ENCODE measurements around the gene OR7D4. TPM values are rescaled to one million over a fixed set of nuclear protein-coding genes. Genes with fewer than 3 reads are reported as not detected.

The OR7D4 gene
- total RNA-seq, 2 donors from 2014 or later, result not detected

DNA sequence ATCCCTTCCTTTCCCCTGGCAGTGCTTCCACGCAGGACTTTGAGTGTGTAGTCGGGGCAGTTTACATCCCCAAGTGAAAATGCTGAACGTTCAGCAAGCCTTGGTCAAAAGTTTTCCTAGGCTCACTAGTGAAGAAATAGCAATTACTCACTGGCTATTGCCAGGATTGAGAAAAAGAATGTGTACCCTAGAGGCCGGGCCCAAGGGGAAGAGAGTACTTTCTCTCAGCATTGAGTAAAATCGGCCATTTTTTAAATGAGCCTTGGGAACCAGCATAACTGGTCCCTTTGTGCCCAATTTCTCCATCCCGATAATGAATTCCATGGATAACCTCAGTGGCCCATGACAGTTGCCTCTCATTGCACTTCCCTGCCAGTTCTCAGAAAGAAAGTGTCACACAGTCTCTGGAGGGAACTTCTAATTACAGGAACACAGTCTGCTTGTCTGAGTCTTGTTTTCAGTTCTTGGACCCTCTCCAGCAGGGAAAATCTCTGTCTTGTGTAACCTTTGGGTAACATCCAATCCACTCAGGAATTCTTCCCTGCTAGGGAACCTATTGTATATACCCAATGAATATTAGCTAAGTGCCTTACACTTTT, 47.9 kb downstream of the OR7D4 start:
- DNase-seq, result no peak

DNA sequence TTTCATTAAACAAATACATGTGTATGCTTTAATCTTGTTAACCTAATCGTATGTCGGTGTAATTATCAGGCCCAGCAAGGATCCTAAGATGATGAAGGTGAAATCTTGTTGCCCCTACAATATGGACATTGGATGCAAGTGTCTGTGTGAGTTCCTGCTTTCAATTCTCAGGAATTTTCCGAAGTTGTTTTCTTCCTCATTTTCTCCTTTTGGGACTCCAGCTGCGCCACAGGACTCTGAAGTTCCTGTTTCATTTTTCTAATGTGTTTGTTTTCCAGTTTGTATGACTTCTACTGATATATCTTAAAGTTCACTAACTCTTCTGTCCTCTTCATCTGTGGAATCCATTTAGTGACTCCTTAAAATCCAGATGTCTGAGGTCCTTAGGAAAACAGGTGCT, 52.5 kb downstream of the OR7D4 start:
- Mint-ChIP-seq H3K9me3 (peaks cover 16% of the 10 kb centered on the region), H3K4me3 (no peak overlapping the region), H3K4me1 (no peaks in the 10 kb centered on the region), H3K36me3 (ENCODE audit: low read depth) (peaks cover 39% of the 10 kb centered on the region), H3K27me3 (ENCODE audit: insufficient read depth) (no peaks in the 10 kb centered on the region), H3K27ac (no peak overlapping the region)
- no peak overlapping the region for H3K27ac ChIP-seq (ENCODE audit: low read depth, low read length)
- WGBS, 2 experiments (ENCODE audit: insufficient coverage in 1 of 2, insufficient read length in 1 of 2), result 90 to 100% methylated on average over 2 to 4 of the region's 4 CpGs
- peaks cover 32% of the 10 kb centered on the region for H3K9me3 ChIP-seq (ENCODE audit: control insufficient read depth, low read length)
- no peak overlapping the region for H3K9ac ChIP-seq (ENCODE audit: extremely low read depth, low read length, poor library complexity, severe bottlenecking)
- no peaks in the 10 kb centered on the region for H3K4me1 ChIP-seq (ENCODE audit: control insufficient read depth, insufficient read depth, low read length)
- no peak overlapping the region for H3K4me3 ChIP-seq (ENCODE audit: low read length)
- peaks cover 28% of the 10 kb centered on the region for H3K36me3 ChIP-seq (ENCODE audit: control insufficient read depth, insufficient read depth, low read length)
- no peaks in the 10 kb centered on the region for H3K27me3 ChIP-seq (ENCODE audit: control insufficient read depth, insufficient read depth, low read length, poor library complexity, severe bottlenecking)
- TF ChIP-seq, protein P1, sequence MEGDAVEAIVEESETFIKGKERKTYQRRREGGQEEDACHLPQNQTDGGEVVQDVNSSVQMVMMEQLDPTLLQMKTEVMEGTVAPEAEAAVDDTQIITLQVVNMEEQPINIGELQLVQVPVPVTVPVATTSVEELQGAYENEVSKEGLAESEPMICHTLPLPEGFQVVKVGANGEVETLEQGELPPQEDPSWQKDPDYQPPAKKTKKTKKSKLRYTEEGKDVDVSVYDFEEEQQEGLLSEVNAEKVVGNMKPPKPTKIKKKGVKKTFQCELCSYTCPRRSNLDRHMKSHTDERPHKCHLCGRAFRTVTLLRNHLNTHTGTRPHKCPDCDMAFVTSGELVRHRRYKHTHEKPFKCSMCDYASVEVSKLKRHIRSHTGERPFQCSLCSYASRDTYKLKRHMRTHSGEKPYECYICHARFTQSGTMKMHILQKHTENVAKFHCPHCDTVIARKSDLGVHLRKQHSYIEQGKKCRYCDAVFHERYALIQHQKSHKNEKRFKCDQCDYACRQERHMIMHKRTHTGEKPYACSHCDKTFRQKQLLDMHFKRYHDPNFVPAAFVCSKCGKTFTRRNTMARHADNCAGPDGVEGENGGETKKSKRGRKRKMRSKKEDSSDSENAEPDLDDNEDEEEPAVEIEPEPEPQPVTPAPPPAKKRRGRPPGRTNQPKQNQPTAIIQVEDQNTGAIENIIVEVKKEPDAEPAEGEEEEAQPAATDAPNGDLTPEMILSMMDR (conservative IDR thresholded peaks at IDR 0.05), result no peak
- DNase-seq, result no peak

More for the DNA sequence above, 47.9 kb downstream of the OR7D4 start:
- Mint-ChIP-seq H3K9me3 (peaks cover 21% of the 10 kb centered on the region), H3K36me3 (ENCODE audit: low read depth) (peaks cover 14% of the 10 kb centered on the region), H3K4me1 (no peaks in the 10 kb centered on the region), H3K4me3 (no peak overlapping the region), H3K27ac (no peak overlapping the region), H3K27me3 (ENCODE audit: insufficient read depth) (no peaks in the 10 kb centered on the region)
- H3K27ac ChIP-seq (ENCODE audit: low read depth, low read length), result no peak overlapping the region
- TF ChIP-seq, protein P1 (conservative IDR thresholded peaks at IDR 0.05), result no peak
- WGBS, 2 experiments (ENCODE audit: insufficient coverage in 1 of 2, insufficient read length in 1 of 2), result 90 to 97% methylated on average over 4 to 6 of the region's 6 CpGs
- no peaks in the 10 kb centered on the region for H3K36me3 ChIP-seq (ENCODE audit: control insufficient read depth, insufficient read depth, low read length)
- peaks cover 10% of the 10 kb centered on the region for H3K9me3 ChIP-seq (ENCODE audit: control insufficient read depth, low read length)
- no peaks in the 10 kb centered on the region for H3K27me3 ChIP-seq (ENCODE audit: control insufficient read depth, insufficient read depth, low read length, poor library complexity, severe bottlenecking)
- no peaks in the 10 kb centered on the region for H3K4me1 ChIP-seq (ENCODE audit: control insufficient read depth, insufficient read depth, low read length)
- no peak overlapping the region for H3K9ac ChIP-seq (ENCODE audit: extremely low read depth, low read length, poor library complexity, severe bottlenecking)
- H3K4me3 ChIP-seq (ENCODE audit: low read length), result no peak overlapping the region

DNA sequence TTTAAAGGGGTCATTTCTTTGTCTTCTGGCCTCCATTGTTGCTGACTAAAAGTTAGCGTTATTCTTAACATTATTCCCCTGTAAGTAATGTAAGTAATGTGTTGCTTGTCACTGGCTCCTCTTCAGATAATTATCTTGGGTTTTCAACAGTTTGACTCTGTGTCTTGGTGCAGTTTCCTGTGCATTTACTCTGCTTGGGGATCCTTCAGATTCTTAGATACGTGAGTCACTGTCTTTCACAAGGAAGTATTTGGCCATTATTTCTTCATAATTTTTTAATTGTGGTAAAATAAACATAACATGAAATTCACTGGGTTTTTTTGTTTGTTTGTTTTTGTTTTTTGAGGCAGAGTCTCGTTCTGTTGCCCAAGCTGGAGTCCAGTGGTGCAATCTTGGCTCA, 54.1 kb downstream of the OR7D4 start:
- Histone ChIP-seq H3K27me3 (ENCODE audit: control insufficient read depth, insufficient read depth, low read length, poor library complexity, severe bottlenecking) (no peaks in the 10 kb centered on the region), H3K4me1 (ENCODE audit: control insufficient read depth, insufficient read depth, low read length) (no peaks in the 10 kb centered on the region), H3K9me3 (ENCODE audit: control insufficient read depth, low read length) (peaks cover 48% of the 10 kb centered on the region), H3K4me3 (ENCODE audit: low read length) (no peak overlapping the region), H3K27ac (ENCODE audit: low read depth, low read length) (no peak overlapping the region), H3K9ac (ENCODE audit: extremely low read depth, low read length, poor library complexity, severe bottlenecking) (no peak overlapping the region), H3K36me3 (ENCODE audit: control insufficient read depth, insufficient read depth, low read length) (peaks cover 43% of the 10 kb centered on the region)
- no peaks in the 10 kb centered on the region for H3K27me3 Mint-ChIP-seq (ENCODE audit: insufficient read depth)
- peaks cover 32% of the 10 kb centered on the region for H3K9me3 Mint-ChIP-seq
- no peaks in the 10 kb centered on the region for H3K4me1 Mint-ChIP-seq
- WGBS, 2 experiments (ENCODE audit: insufficient coverage in 1 of 2, insufficient read length in 1 of 2), result 96 to 100% methylated on average over 2 to 3 of the region's 3 CpGs
- no peak overlapping the region for H3K4me3 Mint-ChIP-seq
- TF ChIP-seq, protein P1 (conservative IDR thresholded peaks at IDR 0.05), result no peak
- no peak for DNase-seq
- H3K27ac Mint-ChIP-seq, result no peak overlapping the region
- peaks cover 55% of the 10 kb centered on the region for H3K36me3 Mint-ChIP-seq (ENCODE audit: low read depth)
